Measurements from ENCODE around the gene SCAND1. TPM values are rescaled to one million over a fixed set of nuclear protein-coding genes. Genes with fewer than 3 reads are reported as not detected.
"Not testable (repeated sequence)": the region's sequence is repeated elsewhere in the genome, so short reads cannot be mapped to it uniquely, and the experiment has no call there.

The SCAND1 gene
- total RNA-seq, 1 donor from 2014 or later = 51.9 TPM

GRCh38 chr20:35956616-35957015, 2.3 kb upstream of the SCAND1 start:
- H3K4me3 ChIP-seq = no peak overlapping the region
- no peak for TF ChIP-seq CTCF (IDR thresholded peaks at IDR 0.05)
- ATAC-seq (no peak), DNase-seq (no peak)
- peaks cover 7% of the 10 kb centered on the region for H3K36me3 ChIP-seq
- no peak overlapping the region for H3K27ac ChIP-seq
- intact Hi-C loops (cut with DNase I) = no loop called here
- peaks cover 26% of the 10 kb centered on the region for H3K4me1 ChIP-seq
- no peaks in the 10 kb centered on the region for H3K27me3 ChIP-seq (ENCODE audit: low read depth)
- H3K9me3 ChIP-seq = no peaks in the 10 kb centered on the region

GRCh38 chr20:35954907-35955251, 577 bp upstream of the SCAND1 start:
- TF ChIP-seq CTCF (IDR thresholded peaks at IDR 0.05) = no peak
- Histone ChIP-seq H3K27ac (peak overlapping the region; percentile 98), H3K9me3 (no peaks in the 10 kb centered on the region), H3K27me3 (ENCODE audit: low read depth) (no peaks in the 10 kb centered on the region), H3K4me1 (peaks cover 26% of the 10 kb centered on the region), H3K4me3 (peak overlapping the region; percentile 91), H3K36me3 (peaks cover 7% of the 10 kb centered on the region)
- DNase-seq (no peak), ATAC-seq (peak; percentile 2 to 14)
- intact Hi-C loops (cut with DNase I) = no loop called here

GRCh38 chr20:35953387-35954199, 709 bp downstream of the SCAND1 start:
- intact Hi-C loops (cut with DNase I) = no loop called here

DNA sequence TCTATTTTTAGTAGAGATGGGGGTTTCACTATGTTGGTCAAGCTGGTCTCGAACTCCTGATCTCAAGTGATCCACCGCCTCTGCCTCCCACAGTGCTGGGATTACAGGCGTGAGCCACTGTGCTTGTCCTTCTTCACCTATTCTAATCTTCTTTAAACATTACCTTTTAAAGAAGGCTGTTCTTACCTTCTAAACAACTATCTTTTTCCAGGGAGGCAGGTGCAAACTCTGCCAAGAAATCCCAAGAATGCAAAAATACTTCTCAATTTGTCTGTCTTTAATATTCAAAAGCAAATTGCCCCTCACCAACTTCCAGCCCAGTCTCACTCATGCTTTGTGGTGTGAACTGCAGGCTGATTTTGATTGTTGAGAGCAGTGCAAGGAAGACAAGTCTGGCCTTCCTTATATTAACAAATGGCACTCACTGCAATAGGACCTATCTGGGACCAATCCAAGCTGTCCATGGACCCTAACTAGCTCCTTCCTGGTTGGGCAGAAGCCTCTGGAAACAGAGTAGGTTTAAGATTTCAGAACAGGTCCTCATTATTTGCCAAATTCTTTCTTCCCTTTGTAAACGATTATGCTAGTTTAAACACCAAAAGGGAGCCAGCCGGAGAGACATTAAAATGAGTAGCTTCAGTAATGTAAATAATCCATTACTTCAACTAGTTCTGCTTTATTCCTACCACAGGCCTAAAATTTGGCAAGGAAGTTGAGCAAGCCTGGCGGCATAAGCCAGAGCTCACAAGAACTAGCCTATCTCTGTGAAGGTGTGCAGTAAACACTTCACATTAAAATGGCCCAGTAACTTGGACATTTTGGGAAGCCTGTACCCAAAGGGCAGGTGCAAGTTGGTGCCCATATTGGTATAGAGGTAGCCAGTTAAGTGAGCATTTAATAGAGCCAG, 1.6 kb downstream of the SCAND1 start:
- no peaks in the 10 kb centered on the region for H3K27me3 ChIP-seq (ENCODE audit: low read depth)
- DNase-seq (no peak), ATAC-seq (no peak)
- peaks cover 23% of the 10 kb centered on the region for H3K36me3 ChIP-seq
- peaks cover 26% of the 10 kb centered on the region for H3K4me1 ChIP-seq
- no peak for TF ChIP-seq CTCF (IDR thresholded peaks at IDR 0.05)
- peak overlapping the region; percentile 98 for H3K27ac ChIP-seq
- peak overlapping the region; percentile 91 for H3K4me3 ChIP-seq
- intact Hi-C loops (cut with DNase I) = no loop called here
- no peaks in the 10 kb centered on the region for H3K9me3 ChIP-seq

More at GRCh38 chr20:35953387-35954199, 709 bp downstream of the SCAND1 start:
- Histone ChIP-seq H3K4me3 (peak overlapping the region; percentile 91), H3K4me1 (peaks cover 26% of the 10 kb centered on the region), H3K27me3 (ENCODE audit: low read depth) (no peaks in the 10 kb centered on the region), H3K27ac (peak overlapping the region; percentile 98), H3K9me3 (no peaks in the 10 kb centered on the region), H3K36me3 (peaks cover 15% of the 10 kb centered on the region)
- DNase-seq (peak; percentile 76), ATAC-seq (peak; percentile 70)
- no peak for TF ChIP-seq CTCF (IDR thresholded peaks at IDR 0.05)

DNA sequence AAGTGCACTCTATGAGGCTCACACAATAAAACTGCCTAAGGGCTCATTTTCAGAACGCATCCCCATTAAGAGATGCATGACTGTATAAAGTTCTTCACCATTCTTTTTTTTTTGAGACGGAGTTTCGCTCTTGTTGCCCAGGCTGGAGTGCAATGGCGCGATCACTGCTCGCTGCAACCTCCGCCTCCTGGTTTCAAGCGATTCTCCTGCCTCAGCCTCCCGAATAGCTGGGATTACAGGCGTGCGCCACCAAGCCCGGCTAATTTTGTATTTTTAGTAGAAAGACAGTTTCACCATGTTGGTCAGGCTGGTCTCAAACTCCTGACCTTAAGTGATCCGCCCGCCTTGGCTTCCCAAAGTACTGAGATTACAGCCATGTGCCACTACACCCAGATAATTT, 2.2 kb downstream of the SCAND1 start:
- Histone ChIP-seq H3K36me3 (peaks cover 30% of the 10 kb centered on the region), H3K4me1 (peaks cover 26% of the 10 kb centered on the region), H3K4me3 (peak overlapping the region; percentile 91)
- ATAC-seq; intact Hi-C loops (cut with DNase I); H3K27ac ChIP-seq; DNase-seq; H3K9me3 ChIP-seq; H3K27me3 ChIP-seq (ENCODE audit: low read depth): not testable (repeated sequence)
